Right cardiac atrium (tissue), 5 donors: ENCODE results near the gene GARS1. TPM values are rescaled to one million over a fixed set of nuclear protein-coding genes. Genes with fewer than 3 reads are reported as not detected.

ENCODE experiments used
- ATAC-seq, 2 donors: fragments of 200-7000 bp; cut with Tn5 transposase; one replicate each; pipeline versions ENCODE4 v1.8.0 to v1.9.1; 2020; ENCODE audit warnings: moderate library complexity in 2 of 2, mild to moderate bottlenecking in 1 of 2
- DNase-seq, 3 donors: peaks; one replicate each; pipeline ENCODE4 v3.0.0-alpha.2; 2020
- H3K27ac ChIP-seq: one replicate; pipeline ENCODE4 v1.5.1; 2013; ENCODE audit warnings: mild to moderate bottlenecking, low read length, control low read depth, moderate library complexity
- H3K27me3 ChIP-seq: one replicate; pipeline ENCODE4 v1.6.1; 2013; ENCODE audit not compliant: control insufficient read depth, insufficient read depth
- H3K4me1 ChIP-seq: one replicate; pipeline ENCODE4 v1.6.1; 2013; ENCODE audit warnings: low read length; ENCODE audit not compliant: control insufficient read depth, insufficient read depth
- H3K4me3 ChIP-seq: one replicate; pipeline ENCODE4 v1.5.1; 2013; ENCODE audit warnings: low read length, control low read depth
- H3K9me3 ChIP-seq: one replicate; pipeline ENCODE4 v1.6.1; 2013; ENCODE audit warnings: low read length; ENCODE audit not compliant: control insufficient read depth
- WGBS: extraction: QIAGEN DNeasy Blood & Tissue Kit; methylation state at CpG from one replicate; pipeline ENCODE4 v1.1.7; 2013; 5-methylcytosine and 5-hydroxymethylcytosine counted together
- intact Hi-C, 4 donors: fragments of 100-400 bp; cut with DNase I; formaldehyde crosslinking; loops; one replicate each; pipeline versions ENCODE4 v1.11.0 to v1.14.0; 2022 to 2023
- polyA plus RNA-seq: library from polyadenylated mRNA; stranded (reverse); fragments of 200-250 nt; gene quantifications from one replicate; pipeline ENCODE4 v1.2.3, GENCODE V29; 2013
- total RNA-seq, 4 donors: library from RNA; stranded (reverse); fragmentation: NEBNext Ultra II Directional; extraction: Animal tissue kit (Norgen Biotek cat#: 25700); gene quantifications; one replicate each; pipeline ENCODE4 v1.2.1, GENCODE V29; 2021
- donor health status: healthy with polysubstance abuse.
- donor health status: DM: no; HTN: yes; CAD: no.
- donor health status: DM: no; HTN: no; CAD: no.
- donor health status: DM: no; HTN: yes; CAD: no; lungs with severe emphysema.
- donor health status: DM: yes; HTN: yes; CAD: no.

Gene GARS1
- total and polyA plus RNA-seq, 5 donors = 35.8 to 48.8 (median 40.4) TPM

DNA sequence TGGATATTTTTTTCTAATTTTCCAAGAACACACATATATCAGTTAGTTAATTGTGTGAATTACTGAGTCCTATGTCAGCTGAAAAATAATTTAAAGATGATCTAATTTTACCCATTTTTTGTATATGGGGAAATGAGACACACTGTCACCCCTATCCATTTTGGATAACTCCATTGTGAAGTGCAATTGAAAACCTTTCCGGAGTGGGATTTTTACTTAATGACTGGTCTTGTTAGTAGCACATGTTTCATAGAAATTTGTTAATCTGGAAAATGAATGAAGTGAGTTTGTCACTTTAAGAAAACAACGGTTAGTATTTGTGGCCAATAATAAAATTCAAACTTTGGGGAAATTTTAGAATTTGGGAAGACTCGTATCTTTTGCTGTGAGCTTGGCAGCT is 2.0 kb downstream of the GARS1 start:
- ATAC-seq (no peak), DNase-seq (no peak)
- no peaks in the 10 kb centered on the region for H3K9me3 ChIP-seq
- intact Hi-C loops = no loop called here
- no peaks in the 10 kb centered on the region for H3K27me3 ChIP-seq
- peaks cover 3% of the 10 kb centered on the region for H3K4me1 ChIP-seq
- no peak overlapping the region for H3K27ac ChIP-seq
- 78% methylated on average over 3 of the region's 3 CpGs for WGBS
- peak overlapping the region; percentile 87 for H3K4me3 ChIP-seq

GRCh38 chr7:30598121-30598876 is 3.6 kb downstream of the GARS1 start:
- Histone ChIP-seq H3K27me3 (no peaks in the 10 kb centered on the region), H3K9me3 (no peaks in the 10 kb centered on the region), H3K27ac (no peak overlapping the region), H3K4me1 (peaks cover 3% of the 10 kb centered on the region), H3K4me3 (no peak overlapping the region)
- no peak for ATAC-seq
- intact Hi-C loops = no loop called here
- whole genome bisulfite sequencing = 94% methylated on average over 13 of the region's 13 CpGs
- peak in 1 of 3 donors; percentile 29 for DNase-seq

- Histone ChIP-seq H3K9me3 (no peaks in the 10 kb centered on the region), H3K4me1 (no peaks in the 10 kb centered on the region), H3K27ac (no peak overlapping the region), H3K27me3 (no peaks in the 10 kb centered on the region), H3K4me3 (no peak overlapping the region)
- intact Hi-C loops = no loop called here
- ATAC-seq = no peak
- WGBS = 81% methylated on average over 3 of the region's 3 CpGs
- DNase-seq = no peak
Observed at GRCh38 chr7:30604901-30605300, 10.2 kb downstream of the GARS1 start.

DNA sequence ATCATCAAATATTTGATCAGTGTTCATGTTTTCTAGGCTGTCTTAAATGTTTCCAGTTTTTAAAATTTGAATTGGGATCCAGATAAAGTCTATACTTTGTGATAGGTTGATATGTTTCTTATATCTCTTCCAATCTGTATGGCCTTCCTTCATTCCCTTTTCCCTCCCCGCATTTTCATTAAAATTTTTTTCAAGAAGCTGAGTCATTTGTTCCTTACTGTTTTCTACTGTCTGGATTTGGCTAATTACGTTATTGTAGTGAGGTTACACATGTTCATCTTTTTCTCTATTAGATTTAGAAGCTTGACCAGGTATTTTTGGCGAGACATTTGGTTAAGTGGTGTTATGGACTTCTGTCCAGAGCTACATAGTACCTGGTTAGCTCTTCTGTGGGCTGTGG is 11.2 kb downstream of the GARS1 start:
- H3K9me3 ChIP-seq = no peaks in the 10 kb centered on the region
- intact Hi-C loops = no loop called here
- H3K27me3 ChIP-seq = no peaks in the 10 kb centered on the region
- no peak overlapping the region for H3K4me3 ChIP-seq
- no peak overlapping the region for H3K27ac ChIP-seq
- no peak for DNase-seq
- WGBS = 98% methylated on average over 3 of the region's 3 CpGs
- no peak for ATAC-seq
- no peaks in the 10 kb centered on the region for H3K4me1 ChIP-seq

- Histone ChIP-seq H3K4me1 (no peaks in the 10 kb centered on the region), H3K4me3 (no peak overlapping the region), H3K27ac (no peak overlapping the region), H3K27me3 (no peaks in the 10 kb centered on the region), H3K9me3 (no peaks in the 10 kb centered on the region)
- ATAC-seq = no peak
- DNase-seq = no peak
- WGBS = 85% methylated on average over 6 of the region's 6 CpGs
- intact Hi-C loops = no loop called here
Observed at GRCh38 chr7:30612658-30613265, 18.1 kb downstream of the GARS1 start.

- intact Hi-C loops = no loop called here
- Histone ChIP-seq H3K27me3 (no peaks in the 10 kb centered on the region), H3K4me1 (no peaks in the 10 kb centered on the region), H3K4me3 (no peak overlapping the region), H3K27ac (no peak overlapping the region), H3K9me3 (no peaks in the 10 kb centered on the region)
- WGBS = 95% methylated on average over 4 of the region's 4 CpGs
- no peak for DNase-seq
- ATAC-seq = no peak
Observed at GRCh38 chr7:30613366-30614325, 19.0 kb downstream of the GARS1 start.

DNA sequence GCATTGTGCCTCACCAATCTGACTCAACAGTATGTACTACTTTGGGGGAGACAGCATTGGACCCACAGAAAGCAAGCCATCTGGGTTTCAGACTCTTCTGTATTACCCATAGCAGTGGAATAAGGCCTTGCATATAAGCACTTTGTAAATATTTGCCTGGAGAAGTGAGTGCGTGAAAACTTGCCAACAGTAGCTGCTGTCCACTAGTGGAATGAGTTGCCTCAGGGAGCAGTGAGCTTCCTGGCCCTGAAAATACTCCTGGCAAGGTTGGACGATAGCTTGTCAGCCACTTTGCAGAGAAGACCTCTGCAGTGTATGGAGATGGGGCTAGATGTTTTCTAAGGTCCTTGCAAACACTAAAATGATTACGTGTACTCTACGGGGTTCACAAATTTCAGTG is 21.6 kb downstream of the GARS1 start:
- no peaks in the 10 kb centered on the region for H3K9me3 ChIP-seq
- no peaks in the 10 kb centered on the region for H3K4me1 ChIP-seq
- intact Hi-C loops = no loop called here
- H3K27ac ChIP-seq = no peak overlapping the region
- H3K27me3 ChIP-seq = no peaks in the 10 kb centered on the region
- DNase-seq (no peak), ATAC-seq (no peak)
- no peak overlapping the region for H3K4me3 ChIP-seq
- 92% methylated on average over 4 of the region's 4 CpGs for WGBS

- Histone ChIP-seq H3K27me3 (no peaks in the 10 kb centered on the region), H3K4me3 (no peak overlapping the region), H3K9me3 (no peaks in the 10 kb centered on the region), H3K4me1 (no peaks in the 10 kb centered on the region), H3K27ac (no peak overlapping the region)
- 81% methylated on average over 2 of the region's 2 CpGs for WGBS
- DNase-seq (no peak), ATAC-seq (no peak)
- intact Hi-C loops = no loop called here
Observed at GRCh38 chr7:30617359-30617758, 22.7 kb downstream of the GARS1 start.

- Histone ChIP-seq H3K4me3 (no peak overlapping the region), H3K9me3 (no peaks in the 10 kb centered on the region), H3K4me1 (no peaks in the 10 kb centered on the region), H3K27ac (no peak overlapping the region), H3K27me3 (no peaks in the 10 kb centered on the region)
- intact Hi-C loops = no loop called here
- 93% methylated on average over 4 of the region's 4 CpGs for WGBS
- ATAC-seq (no peak), DNase-seq (no peak)
Observed at GRCh38 chr7:30618080-30618676, 23.5 kb downstream of the GARS1 start.

DNA sequence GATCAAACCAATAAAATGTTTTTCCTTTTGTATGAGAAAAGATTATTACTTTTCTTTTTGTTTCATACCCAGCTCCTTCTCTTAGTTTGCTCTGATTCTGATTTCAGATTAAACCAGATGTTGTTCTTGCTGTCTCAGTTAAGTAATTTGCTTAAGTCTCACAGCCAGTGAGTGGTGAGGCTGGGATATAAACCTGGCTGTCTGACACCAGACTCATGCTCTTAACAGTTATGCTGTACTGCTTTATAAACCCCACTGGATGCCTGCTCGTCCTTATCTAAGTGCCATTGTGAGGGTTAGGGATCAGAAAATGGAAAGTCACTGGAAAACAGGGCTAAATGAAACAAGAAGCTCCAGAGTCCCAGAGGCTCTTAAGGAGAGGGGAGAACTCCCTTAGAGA is 24.3 kb downstream of the GARS1 start:
- Histone ChIP-seq H3K4me3 (no peak overlapping the region), H3K27ac (no peak overlapping the region), H3K9me3 (no peaks in the 10 kb centered on the region), H3K4me1 (no peaks in the 10 kb centered on the region), H3K27me3 (no peaks in the 10 kb centered on the region)
- intact Hi-C loops = no loop called here
- no peak for DNase-seq
- no peak for ATAC-seq
- WGBS = 67% methylated on average over 1 of the region's 1 CpG

GRCh38 chr7:30625283-30625682 is 30.6 kb downstream of the GARS1 start:
- H3K27ac ChIP-seq = no peak overlapping the region
- no peaks in the 10 kb centered on the region for H3K9me3 ChIP-seq
- 86% methylated on average over 1 of the region's 1 CpG for WGBS
- H3K4me1 ChIP-seq = no peaks in the 10 kb centered on the region
- ATAC-seq = no peak
- H3K27me3 ChIP-seq = no peaks in the 10 kb centered on the region
- no peak overlapping the region for H3K4me3 ChIP-seq
- DNase-seq = no peak
- intact Hi-C loops = no loop called here
